GM12864 (cell line): ENCODE data around the gene RAI14.

Source experiments
- DNase-seq: peaks from one replicate; pipeline ENCODE4 v3.0.0-alpha.2; 2011; ENCODE audit warnings: low read depth
- H3K4me3 ChIP-seq: 2 replicates; pipeline ENCODE4 v1.5.1; 2011; ENCODE audit warnings: mild to moderate bottlenecking, low read depth, low read length, control low read depth
- CTCF ChIP-seq: IDR thresholded peaks from 2 replicates; pipeline ENCODE4 v1.5.1; 2011; ENCODE audit warnings: low read depth, mild to moderate bottlenecking, moderate library complexity, low read length, control low read depth, inconsistent platforms; ENCODE audit errors: missing control alignments

Gene RAI14

GRCh38 chr5:34616651-34617050 is 39.5 kb upstream of the RAI14 start:
- TF ChIP-seq CTCF, result no peak
- H3K4me3 ChIP-seq, result no peak overlapping the region
- DNase-seq, result no peak

GRCh38 chr5:34618371-34619065 is 37.6 kb upstream of the RAI14 start:
- no peak overlapping the region for H3K4me3 ChIP-seq
- no peak for DNase-seq
- no peak for TF ChIP-seq CTCF

- no peak for TF ChIP-seq CTCF
- DNase-seq, result no peak
These were observed 35.9 kb upstream of the RAI14 start for GRCh38 chr5:34620185-34620584.

GRCh38 chr5:34621277-34622097 is 34.6 kb upstream of the RAI14 start:
- no peak overlapping the region for H3K4me3 ChIP-seq
- TF ChIP-seq CTCF, result no peak
- no peak for DNase-seq

More at GRCh38 chr5:34620185-34620584, 35.9 kb upstream of the RAI14 start:
- H3K4me3 ChIP-seq, result no peak overlapping the region

- TF ChIP-seq CTCF, result no peak
- DNase-seq, result no peak
- no peak overlapping the region for H3K4me3 ChIP-seq
These were observed 34.1 kb upstream of the RAI14 start for GRCh38 chr5:34622098-34622400.

GRCh38 chr5:34624691-34625090 is 31.4 kb upstream of the RAI14 start:
- no peak for TF ChIP-seq CTCF
- no peak for DNase-seq
- no peak overlapping the region for H3K4me3 ChIP-seq
